ENCODE data around the gene CUL7.

The CUL7 gene

DNA sequence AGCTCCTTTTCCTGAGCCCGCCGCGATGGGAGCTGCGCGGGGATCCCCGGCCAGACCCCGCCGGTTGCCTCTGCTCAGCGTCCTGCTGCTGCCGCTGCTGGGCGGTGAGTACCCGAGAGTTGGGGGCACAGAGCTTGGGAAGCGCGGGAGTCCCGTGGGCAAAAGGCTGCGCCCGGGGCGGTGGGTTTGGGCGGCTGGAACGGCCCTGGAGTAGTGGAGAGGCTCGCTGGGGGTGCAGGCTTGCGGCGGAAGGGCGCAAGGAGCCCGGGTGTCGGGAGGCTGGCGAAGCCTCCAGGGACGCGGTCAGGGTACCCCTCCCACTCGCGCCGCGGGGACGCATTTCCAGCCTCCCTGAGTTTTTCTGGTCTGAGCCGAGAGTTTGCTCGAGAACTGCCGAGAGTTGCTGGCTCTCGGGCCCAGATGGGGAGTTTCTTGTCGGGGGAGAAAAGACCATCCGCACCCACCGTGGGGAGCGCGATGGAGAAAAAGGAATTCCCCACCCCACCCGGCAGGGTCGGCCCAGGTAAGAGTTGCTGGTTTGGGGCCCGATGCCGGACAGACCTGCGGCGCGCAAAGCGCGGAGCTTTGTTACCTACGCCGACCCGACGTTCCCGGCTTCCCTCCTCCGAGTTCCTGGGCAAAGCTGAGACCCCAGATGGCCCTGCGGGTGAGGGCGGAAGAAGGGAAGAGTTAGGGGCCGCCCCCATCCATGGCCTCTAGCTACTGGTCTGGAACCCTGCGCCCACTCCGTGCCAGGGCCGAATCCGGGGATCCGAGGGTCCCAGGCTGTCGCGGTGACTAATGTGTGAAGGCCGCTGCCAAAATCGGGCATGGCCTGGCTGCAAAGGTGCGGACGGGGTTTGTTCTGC is 23.0 kb upstream of the CUL7 start:
- no peak for DNase-seq

DNA sequence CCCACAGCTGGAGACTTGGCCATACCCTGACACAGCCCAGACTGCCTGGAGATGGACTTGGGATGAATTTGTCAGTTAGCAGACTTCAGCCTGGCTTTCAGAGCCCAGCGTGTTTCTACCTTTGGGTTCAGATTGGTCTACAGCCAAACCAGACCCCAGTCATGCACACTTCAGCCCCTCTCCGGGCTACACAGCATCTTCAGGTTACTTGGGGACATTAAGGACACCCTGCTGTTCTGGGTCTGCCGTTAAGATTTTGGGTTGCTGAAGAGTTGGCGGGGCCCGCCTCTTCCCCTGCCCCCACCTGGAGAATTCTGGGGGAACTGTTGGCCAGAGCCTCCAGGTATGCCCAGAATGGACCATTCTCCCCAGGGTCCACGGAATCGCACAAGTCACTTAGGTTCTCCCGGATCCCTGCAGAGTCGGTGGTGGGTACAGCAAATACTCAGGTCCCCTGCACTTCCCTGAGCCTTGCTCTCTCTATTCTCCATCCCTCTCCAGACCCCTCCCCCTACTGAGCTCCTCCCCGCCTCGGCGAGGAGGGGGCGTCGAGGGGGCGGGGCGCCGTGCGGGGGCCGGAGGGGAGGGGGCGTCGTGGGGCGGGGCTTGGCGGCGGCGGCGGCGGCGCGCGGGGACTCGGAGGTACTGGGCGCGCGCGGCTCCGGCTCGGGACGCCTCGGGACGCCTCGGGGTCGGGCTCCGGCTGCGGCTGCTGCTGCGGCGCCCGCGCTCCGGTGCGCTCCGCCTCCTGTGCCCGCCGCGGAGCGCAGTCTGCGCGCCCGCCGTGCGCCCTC is 22.2 kb upstream of the CUL7 start, which contains the start of gene PTK7:
Gene PTK7 (plus strand): TSS at position 645 of the 794 bp plus-strand sequence. CDS start 175 bp downstream, outside the sequence.
- DNase-seq = peak; percentile 15 to 70

DNA sequence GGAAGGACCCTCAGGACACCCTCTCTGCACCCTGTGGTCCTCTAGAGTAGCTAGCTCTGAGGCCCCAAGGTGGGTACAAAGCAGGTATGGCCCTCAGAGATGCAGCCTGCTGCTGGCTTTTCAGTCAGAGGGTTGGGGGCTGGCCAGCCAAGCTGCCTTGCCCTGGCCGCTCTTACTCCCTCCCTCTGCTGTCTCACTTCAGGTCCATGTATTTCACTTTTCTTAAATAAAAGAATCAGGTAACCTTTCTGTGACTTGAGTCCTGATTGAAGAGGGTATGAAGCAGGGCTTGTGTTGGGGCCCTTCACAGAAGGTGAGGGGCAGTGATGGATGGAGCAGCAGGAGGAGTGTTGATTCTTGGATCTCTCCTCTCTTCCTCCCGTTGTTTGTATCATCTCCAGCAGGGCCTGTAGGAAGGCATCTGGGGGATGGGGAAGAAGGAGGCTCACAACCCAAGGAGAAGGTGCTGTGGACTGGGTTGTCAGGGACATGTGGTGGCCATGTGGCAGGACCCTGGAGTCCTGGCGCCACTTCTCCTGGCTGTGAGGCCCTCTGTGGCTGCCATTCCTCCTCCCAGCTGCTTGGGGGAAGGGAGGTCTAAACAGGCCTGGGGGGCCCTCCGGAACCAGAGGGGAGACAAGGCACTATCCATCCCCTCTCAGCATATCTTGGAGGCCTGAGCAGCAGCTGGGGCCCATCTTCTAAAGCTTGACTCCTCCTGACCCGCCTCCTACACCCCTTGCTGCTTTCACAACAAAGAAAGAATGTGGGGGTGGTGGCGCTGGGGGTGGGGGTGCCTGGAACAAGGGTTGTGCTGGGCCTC is 21.4 kb upstream of the CUL7 start:
- DNase-seq = no peak

DNA sequence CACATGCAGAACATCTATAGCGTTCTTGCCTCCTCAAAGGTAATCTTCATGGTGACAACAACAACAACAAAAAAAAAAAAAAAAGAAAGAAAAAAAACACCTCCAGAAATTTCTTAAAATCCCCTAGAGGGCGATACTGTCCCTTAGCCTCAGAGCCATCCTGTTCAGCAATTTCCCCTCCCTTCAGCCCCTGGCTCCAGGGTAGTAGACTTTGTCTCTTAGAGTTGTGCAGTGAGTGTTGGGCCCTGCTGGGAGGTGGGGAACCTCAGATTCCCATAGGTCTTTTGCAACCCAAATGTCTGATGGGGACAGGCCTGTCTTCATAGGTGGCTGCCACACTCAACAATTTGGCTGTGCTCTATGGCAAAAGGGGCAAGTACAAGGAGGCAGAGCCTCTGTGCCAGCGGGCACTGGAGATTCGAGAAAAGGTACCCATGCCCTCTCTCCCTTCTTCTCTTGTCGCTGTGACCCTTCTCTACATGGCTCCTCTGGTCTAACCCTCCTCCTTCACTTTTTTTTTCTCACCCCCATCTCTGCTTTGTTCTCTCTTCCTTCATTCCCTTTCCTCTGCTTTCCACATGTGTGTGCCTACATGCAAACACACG is 16.5 kb upstream of the CUL7 start:
- DNase-seq = peak in 1 of 2 experiments; percentile 15

DNA sequence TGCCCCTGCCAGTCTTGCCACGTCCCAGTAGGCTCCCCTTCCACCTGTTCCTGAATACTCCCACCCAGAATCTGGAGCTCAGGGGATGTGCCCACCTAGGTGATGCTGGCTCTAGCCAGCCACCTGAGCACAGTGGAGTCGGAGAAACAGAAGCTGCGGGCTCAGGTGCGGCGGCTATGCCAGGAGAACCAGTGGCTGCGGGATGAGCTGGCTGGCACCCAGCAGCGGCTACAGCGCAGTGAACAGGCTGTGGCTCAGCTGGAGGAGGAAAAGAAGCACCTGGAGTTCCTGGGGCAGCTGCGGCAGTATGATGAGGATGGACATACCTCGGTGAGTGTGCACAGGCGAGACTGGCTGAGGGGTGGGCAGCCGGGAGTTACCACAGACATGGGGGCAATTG is 9.2 kb upstream of the CUL7 start:
- DNase-seq = no peak

DNA sequence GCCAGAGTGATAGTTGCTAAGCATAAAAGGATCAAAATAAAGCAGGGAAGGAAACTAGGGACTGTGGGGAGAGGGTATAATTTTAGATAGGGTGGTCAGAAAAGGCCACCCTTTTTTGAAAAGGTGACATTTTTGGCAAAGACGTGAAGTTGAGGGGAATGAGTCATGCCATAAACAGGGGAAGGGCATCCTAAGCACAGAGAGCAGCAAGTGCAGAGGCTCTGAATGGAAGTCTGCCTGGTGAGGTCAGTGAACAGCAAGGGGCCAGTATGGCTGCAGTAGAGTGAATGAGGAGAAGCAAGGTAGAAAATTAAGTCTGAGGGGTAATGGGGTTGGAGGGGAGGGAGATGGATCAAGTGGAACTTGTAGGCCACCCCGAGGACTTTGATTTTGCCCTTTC is 8.2 kb upstream of the CUL7 start:
- no peak for DNase-seq

DNA sequence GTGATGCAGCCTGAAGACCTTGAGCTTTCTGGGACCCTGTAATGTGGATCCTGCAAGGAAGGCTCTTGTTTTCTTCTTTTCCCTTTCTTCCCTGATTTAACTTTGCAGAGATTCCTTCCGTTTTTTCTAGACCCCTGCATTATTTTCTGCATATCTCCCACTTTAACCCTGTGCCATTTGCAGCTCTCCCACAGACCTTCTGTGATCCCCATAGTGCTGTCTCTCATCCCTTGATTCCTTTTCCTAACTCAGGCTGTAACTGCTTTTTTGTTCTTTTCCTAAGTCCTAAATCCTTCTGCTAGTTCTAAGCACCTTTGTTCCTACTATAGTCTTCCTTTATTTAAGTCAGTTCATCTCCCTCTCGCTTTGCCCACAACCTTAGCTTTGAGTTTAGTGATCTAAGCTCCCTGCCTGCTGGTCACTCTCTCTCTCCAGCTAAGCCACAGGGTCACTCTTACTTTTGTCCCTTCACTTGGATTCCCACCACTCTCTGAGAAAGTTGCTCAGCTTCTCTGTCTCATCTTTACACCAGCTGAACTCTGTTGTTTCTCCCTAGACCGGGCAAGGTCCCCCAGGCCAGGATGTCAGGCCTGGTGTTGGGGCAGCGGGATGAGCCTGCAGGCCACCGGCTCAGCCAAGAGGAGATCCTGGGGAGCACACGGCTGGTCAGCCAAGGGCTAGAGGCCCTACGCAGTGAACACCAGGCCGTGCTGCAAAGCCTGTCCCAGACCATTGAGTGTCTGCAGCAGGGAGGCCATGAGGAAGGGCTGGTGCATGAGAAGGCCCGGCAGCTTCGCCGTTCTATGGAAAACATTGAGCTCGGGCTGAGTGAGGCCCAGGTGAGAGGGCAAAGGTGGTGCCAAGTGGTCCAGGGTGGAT is 7.3 kb upstream of the CUL7 start:
- DNase-seq = no peak

DNA sequence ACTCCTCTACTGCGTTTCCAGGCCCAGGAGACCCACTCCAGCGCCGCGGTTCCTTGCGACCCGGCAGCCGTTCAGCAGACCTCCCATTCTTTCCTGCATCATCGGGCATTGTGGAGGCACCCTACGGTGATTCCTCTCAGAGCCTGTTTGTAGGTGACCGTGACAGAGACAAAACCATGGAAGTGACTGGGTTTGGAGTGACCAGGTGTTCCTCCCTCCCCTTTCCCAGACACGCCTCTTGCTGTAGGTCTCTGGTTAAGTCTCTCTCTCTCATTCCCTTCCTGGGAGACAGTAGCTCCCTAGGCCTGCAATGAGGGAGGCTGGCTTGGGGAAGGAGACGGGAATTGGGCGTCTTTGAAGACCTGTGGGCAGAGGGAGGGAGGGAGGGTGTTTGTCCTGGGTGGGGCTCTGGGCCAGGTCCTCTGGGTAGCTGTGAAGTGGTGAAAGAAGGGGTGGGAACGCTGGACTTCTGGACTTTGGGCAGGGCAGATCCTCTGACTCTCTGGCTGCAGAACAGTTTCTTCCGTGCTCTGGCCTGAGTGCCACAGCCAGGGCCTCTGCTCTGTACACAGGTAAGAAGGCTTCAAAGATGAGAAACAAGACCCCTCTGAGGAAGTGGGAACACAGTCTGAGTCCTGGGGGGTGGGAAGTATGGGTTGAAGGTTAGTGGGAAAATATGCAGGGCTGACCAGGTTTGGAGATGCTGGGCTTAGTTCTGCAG is 6.5 kb upstream of the CUL7 start:
- peak in 1 of 2 experiments; percentile 51 for DNase-seq

DNA sequence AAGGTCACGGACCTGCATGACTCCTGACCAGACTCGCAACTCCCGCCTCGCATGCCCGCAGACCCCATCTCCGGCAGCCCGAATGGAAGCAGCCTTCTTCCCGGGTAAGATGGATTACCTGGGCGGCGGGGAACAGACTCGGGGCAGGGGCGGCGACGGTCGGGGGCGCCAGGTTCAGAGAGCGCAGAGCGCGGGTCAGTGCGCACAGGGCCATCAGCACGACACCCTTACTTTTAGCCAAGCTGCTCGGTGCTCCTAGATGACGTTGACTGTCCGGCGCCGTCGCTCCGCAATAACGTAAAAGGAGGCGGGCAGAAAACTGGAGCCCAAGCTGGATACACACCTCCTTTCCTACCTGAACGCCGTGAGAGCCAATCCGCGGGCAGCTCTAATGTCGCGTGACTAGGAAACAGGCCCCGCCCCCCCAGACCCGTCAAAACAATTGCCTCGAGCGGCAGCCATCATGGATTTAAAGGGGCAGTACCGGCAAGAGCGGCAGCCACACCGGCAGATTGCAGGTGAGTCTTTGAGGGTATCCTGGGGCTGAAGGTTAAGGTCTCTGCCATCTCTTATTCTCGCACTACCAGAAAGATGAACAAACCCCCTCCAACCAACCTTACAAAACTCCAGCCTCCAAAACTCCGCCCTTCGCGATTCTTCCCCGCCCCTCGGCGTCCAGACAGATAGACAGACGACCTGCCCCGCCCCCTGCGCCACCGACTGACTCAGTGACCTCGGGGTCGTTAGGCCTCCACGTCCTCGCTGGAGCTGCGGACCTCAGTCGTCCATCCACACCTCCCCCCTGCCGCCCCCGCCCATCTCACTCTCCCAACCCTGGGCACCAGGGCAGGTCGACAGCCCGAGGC is 5.8 kb upstream of the CUL7 start, which contains the start of the genes KLC4 and MRPL2:
Gene KLC4 (plus strand): TSS at position 464 of the 866 bp plus-strand sequence. CDS start 1,705 bp downstream, outside the sequence.
Gene MRPL2 (minus strand): TSS at position 267 of the 866 bp plus-strand sequence. CDS start 53 bp downstream, at position 214.
- DNase-seq = peak; percentile 96 to 97

DNA sequence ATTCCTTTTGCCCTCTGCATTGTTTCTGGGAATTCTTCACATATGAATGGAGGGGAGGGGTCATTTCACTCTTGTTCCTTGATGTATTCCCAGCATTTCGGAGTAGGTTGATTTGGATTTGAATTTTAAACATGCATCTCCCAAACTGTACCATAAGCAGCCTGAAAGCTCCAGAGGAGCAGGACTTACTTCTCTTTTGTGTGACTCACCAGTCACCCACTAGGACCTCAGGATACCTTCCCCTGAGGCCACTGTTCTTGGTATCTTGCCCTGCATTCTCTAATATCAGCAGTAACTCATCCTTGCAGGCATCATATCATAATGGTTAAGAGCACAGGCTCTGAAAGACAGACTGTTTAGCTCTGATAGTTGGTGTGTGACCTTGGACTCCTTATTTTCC is 4.9 kb upstream of the CUL7 start:
- no peak for DNase-seq

DNA sequence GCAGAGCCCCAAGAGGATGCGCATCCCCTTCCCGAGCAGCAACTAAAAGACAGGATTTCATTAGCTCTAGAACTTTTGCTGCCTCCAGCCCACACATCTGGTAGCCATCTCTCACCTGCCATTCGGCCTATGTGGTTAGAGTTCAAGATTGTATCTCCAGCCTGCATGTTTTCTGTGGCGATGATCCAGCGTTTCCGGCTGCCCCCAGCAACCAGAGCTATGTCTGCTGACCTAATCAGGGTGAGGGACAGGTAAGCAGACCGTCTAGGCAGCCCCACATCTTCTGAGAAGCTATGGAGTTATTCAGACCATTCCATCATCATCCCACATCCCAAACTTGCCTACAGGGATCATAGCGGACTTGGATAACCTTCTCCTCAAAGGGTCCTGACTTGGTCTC is 2.3 kb upstream of the CUL7 start:
- DNase-seq = no peak

DNA sequence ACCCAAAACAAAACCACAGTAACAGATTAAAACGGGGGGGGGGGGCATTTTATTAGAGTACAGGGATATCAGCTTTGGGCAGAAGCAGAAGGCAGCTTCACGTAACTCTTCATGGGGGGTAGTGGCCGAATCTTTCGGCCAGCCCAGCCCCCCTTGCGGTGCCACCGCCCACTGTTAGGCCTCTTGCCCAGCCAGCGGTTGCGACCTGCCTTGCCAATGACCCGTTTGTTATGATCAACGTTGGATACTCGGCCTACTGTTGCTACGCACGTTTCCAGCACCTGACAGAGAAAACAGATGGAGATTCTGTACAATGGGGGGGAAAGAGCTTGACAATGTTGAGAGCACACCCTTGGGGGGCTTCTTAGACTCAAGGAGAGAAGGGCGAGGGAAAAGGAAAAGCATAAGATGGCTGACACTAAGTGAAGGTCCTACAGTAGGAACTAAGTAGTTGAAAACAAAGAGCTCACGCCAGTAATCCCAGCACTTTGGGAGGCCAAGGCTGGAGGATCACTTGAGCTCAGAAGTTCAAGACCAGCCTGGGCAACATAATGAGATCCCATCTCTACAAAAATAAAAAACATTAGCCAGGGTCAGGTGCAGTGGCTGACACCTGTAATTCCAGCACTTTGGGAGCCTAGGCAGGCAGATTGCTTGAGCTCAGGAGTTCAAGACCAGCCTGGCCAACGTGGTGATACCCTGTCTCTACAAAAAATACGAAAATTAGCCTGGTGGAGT is 724 bp upstream of the CUL7 start:
- DNase-seq = no peak

DNA sequence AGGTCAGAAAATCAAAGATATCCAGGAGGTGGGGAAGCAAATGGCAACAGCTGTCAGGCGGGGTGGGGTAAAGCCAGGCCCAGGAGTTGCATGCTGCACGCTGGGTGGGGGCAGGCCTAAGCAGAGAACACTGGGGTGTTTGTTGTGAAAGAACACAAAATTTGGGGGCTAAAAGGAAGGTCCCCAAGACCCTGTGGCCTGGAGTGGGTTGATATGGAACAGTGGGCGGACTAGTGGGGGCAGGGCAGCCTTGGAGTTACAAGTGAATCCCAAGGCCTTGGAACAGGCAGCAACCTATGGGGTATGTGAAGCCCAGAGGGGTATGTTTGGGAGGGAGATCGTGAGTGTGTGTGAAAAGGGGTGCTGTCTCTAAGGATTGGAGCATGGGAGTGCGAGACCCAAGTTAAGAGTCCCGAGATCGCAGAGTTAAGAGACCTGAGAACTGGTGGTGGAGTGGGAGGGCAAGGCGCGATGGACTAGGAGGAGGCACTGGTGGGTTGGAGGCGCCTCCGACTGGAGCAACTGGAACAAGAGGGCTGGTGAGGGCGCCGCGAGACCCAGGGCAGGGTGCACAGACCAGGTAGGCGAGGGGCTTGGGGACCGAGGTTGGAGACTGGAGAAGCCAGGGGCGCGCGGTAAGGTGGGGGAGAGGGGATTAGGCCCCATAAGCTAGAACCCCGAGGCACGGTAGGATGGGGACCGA is 658 bp downstream of the CUL7 start:
- DNase-seq = no peak

DNA sequence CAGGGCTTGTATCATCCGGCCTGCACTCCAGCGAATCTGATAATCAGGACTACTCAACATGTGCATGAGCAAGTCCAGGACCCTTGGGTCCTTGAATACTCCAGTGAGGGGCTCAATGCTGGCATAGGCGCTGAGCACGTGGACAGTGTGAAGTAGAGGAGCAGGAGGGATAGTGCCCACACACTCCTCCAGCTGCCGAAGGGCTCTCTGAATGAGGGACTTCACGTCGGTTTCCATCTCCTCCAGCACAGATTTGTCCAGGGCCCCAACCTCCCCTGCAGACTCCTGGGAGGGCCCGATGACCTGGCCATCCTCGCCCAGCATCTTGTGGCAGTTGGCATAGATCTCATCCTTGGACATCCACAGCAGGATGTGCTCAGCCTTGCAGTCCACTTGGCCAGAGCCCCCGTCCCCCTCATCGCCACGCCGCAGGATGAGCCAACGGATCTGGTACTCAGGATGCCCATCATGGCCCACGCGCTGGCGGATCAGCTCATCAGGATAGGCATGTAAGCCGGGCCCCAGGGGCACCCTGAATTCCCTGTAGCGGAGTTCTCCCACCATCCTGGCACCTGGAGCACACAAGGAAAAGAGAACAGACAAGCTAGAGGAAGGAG is 1.3 kb downstream of the CUL7 start:
- DNase-seq = no peak

DNA sequence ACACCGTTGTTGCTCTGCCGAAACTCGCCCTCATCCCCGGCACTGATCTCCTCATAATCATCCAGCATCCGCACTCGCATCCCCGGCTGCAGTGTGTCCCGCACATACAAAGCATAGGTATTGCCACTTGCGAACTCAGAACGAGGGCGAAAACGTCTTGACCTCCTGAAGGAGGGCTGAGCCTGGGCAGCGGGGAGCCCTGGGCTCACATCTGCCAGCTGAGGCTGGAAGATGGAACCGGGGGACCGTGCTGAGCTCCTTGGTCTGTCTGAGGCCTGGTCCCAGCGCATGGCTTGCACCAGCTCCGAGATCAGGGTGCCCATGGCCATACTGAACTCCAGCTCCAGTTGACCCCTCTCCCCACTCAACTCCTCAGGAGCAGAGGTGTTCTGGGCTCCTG is 2.7 kb downstream of the CUL7 start:
- no peak for DNase-seq

DNA sequence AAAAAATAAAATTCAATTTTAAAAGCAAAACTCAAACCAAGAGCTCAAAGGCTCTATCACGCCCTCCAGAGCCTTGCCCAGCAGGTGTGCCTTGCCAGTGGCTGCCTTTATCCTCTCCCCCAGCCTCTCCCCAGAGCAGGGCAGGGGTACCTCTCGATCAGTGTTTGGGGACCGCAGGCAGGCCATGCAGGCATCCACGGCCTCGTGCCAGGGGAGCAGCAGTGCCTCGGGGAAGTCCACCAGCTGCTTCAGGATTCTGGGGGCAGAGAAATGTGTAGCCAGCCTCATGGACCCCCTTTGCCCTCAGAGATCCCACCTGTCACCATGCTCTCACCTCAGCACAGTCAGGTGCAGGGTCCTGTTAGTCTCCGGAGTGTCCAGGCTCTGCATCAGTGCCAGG is 5.7 kb downstream of the CUL7 start:
- no peak for DNase-seq

DNA sequence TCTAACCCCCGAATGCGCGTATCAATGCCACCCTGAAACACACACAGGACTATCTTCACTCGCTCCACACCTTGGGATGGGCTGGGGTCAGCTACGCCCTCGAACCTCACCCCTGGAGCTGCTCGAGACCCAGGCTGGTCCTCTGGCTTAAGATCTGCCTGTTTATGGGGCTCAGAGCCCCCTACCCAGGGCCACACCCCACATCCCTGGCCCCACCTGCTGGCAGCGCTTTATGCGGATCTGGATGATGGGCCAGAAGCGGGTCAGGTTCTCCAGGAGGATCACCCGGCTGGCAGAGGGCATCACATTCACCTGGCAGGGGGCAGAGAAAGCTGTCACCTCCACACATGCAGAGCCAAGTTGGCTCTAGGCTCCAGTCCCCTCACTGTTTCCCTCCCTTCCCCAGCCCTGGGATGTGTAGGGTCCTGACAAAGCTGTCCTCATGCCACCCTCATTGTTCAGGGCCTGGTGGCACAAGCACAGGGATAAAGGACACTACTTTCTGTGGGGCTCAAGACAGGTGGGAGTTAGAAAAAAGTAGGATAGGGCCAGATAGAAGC is 8.2 kb downstream of the CUL7 start:
- no peak for DNase-seq

All from NCI-H187 (cell line).